ENCODE measurements around the gene TRAK2.

TRAK2 gene

DNA sequence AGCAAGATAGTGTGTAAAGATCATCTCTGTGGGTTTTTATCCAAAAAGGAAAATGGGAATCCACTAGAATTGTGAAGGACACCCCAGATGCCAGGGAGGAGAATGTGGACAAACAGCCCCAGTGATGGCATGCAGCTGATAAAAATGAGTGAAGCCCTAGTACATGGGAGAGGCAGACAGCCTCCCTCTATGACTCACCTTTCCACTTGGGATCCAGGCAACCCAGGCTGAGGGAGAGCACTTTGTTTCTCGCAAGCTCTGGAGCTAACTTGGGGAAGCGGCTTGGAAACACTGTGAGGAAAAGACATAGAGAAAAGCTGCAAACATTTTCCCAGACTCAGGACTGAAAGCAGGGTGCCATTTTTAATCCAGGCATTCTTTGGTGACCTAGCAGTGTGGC is 88.9 kb downstream of the TRAK2 start:
- no peak for DNase-seq (ENCODE audit: low read depth, low spot score)
- no peak overlapping the region for H3K4me3 ChIP-seq (ENCODE audit: low read depth, low read length)
- ChIA-PET POLR2A (no interaction called here), CTCF (interaction anchor here (1.1 to 4.3 kb wide), 5 partner anchors 11 to 125 kb away, joined by 3 to 50 read pairs (median 9); no protein-coding TSS in a partner anchor)
- TF ChIP-seq, protein P1, sequence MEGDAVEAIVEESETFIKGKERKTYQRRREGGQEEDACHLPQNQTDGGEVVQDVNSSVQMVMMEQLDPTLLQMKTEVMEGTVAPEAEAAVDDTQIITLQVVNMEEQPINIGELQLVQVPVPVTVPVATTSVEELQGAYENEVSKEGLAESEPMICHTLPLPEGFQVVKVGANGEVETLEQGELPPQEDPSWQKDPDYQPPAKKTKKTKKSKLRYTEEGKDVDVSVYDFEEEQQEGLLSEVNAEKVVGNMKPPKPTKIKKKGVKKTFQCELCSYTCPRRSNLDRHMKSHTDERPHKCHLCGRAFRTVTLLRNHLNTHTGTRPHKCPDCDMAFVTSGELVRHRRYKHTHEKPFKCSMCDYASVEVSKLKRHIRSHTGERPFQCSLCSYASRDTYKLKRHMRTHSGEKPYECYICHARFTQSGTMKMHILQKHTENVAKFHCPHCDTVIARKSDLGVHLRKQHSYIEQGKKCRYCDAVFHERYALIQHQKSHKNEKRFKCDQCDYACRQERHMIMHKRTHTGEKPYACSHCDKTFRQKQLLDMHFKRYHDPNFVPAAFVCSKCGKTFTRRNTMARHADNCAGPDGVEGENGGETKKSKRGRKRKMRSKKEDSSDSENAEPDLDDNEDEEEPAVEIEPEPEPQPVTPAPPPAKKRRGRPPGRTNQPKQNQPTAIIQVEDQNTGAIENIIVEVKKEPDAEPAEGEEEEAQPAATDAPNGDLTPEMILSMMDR (IDR thresholded peaks at IDR 0.05; ENCODE audit: insufficient read depth, low read length, missing control alignments) = no peak

DNA sequence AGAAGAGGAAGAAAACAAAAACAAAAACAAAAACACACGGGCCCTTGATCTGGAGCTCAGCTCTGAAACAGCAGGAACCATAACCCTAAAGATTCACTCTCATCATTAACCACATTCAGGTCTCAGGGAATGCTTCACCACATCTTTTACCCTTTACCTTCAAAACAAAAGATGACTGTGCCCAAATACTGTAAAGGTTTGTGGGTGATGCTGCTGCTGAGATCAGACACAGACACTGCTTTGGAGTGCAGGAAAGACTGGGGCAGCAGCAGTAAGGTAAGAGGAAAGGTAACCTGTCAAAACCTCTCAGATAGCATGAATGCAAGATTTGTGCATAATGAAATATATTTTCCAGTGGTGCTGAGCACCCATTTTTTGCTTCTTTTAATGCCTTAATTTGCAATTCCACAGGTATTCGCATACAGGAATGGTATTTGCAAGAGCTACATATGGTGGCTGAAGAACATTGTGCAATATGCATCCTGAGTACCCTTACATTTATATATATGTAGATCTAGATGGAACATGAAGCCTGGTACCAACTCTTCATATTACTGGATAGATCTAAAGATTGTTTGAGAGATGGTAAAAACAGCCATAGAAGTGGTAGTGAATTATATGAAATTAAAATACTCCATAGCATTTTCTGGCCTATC is 90.1 kb downstream of the TRAK2 start:
- ChIA-PET CTCF (interaction anchor here (1.2 to 1.6 kb wide), 2 partner anchors 9 to 125 kb away, joined by 4 read pairs; no protein-coding TSS in a partner anchor), POLR2A (no interaction called here)
- TF ChIP-seq, protein P1 (IDR thresholded peaks at IDR 0.05; ENCODE audit: insufficient read depth, low read length, missing control alignments) = no peak
- H3K4me3 ChIP-seq (ENCODE audit: low read depth, low read length) = no peak overlapping the region
- no peak for DNase-seq (ENCODE audit: low read depth, low spot score)

DNA sequence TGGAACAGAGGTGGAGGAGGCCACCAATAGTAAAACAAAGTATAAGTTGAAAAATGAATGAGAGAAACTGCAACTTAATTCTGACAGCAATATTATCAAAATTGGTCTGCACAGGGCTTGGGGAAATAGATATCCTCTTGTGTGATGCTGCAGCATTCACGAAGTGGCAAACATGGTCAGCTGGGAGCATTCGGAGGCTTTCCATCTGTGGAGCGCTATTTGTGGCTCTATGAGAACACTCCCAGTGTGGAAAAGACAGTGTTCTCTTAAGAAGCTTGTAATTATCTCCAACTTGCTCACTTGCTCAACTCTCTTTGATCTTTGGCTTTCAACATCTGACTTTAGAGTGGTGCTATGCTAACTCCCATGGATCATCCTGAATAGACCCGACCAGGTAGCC is 91.0 kb downstream of the TRAK2 start:
- POLR2A ChIA-PET = no interaction called here
- TF ChIP-seq, protein P1 (IDR thresholded peaks at IDR 0.05; ENCODE audit: insufficient read depth, low read length, missing control alignments) = no peak
- no peak for DNase-seq (ENCODE audit: low read depth, low spot score)
- no peak overlapping the region for H3K4me3 ChIP-seq (ENCODE audit: low read depth, low read length)
- CTCF ChIA-PET = interaction anchor here (1.2 to 1.6 kb wide), 2 partner anchors 8 to 124 kb away, joined by 4 read pairs; no protein-coding TSS in a partner anchor

DNA sequence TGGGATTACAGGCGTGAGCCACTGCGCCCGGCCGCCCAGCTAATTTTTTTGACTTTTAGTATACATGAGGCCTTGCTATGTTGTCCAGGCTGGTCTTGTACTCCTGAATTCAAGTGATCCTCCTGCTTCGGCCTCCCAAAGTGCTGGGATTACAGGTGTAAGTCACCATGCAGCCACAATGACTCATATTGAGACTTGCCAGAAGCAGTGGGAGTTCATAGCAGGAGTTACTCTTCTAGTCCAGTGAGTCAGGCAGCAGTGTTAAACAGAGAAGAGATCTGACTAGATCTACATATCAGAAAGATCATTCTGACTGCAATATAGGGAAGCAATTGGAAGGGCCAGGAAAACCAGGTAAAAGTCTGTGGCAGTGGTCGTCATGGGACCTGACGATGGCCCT is 92.6 kb downstream of the TRAK2 start:
- no peak overlapping the region for H3K4me3 ChIP-seq (ENCODE audit: low read depth, low read length)
- ChIA-PET CTCF (interaction anchor here (1.4 kb wide), 2 partner anchors 122 to 126 kb away, joined by 5 read pairs; no protein-coding TSS in a partner anchor), POLR2A (no interaction called here)
- TF ChIP-seq, protein P1 (IDR thresholded peaks at IDR 0.05; ENCODE audit: insufficient read depth, low read length, missing control alignments) = no peak
- DNase-seq (ENCODE audit: low read depth, low spot score) = peak; percentile 61

DNA sequence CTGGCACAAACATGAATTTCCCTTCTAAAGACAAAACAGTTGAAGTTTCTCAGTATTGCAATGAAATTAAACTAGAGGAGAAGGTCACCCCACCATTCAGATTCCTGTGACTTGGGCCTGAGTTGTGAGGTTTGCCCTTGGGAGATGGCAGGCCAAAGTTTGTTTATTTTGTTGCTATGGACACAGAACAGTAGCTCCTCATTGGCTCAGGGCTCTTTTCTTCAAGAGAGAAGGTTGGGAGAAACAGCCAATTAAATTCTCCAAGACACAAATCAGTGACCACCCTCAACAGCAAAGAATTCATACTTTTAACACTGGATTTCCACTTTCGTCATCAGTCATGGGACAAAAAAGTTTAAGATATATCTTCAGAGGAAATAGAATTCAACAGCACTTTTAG is 94.0 kb downstream of the TRAK2 start, which contains the start of gene FLACC1:
Gene FLACC1 (minus strand): TSS at position 125 of the 400 bp plus-strand sequence. CDS start 5,941 bp downstream, outside the sequence.
- ChIA-PET CTCF (interaction anchor here (0.7 to 1.4 kb wide), 4 partner anchors 8 to 125 kb away, joined by 3 to 5 read pairs (median 4); no protein-coding TSS in a partner anchor), POLR2A (no interaction called here)
- DNase-seq (ENCODE audit: low read depth, low spot score) = no peak

DNA sequence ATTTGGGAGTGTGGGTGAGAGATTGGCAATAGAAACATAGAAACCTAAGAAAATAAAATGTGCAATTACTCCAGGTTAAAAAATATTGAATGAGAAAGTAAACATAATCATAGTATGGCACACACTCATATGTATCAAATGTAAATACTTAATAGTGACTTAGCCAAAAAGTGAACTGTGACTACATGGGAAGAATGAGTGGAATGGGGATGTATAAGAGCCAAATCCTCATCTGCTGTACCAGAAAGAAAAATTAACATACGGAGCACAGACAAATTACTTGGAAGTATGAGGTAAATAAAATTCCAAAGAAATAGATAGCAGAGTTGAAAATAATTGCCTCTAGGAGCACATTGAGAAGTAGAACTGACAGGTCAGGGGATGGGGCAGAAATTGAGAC is 98.1 kb downstream of the TRAK2 start:
- TF ChIP-seq, protein P1 (IDR thresholded peaks at IDR 0.05; ENCODE audit: insufficient read depth, low read length, missing control alignments) = no peak
- no peak for DNase-seq (ENCODE audit: low read depth, low spot score)
- no peak overlapping the region for H3K4me3 ChIP-seq (ENCODE audit: low read depth, low read length)
- ChIA-PET CTCF (interaction anchor here (1.1 to 1.9 kb wide), 3 partner anchors 10 to 121 kb away, joined by 3 to 7 read pairs (median 5); no protein-coding TSS in a partner anchor), POLR2A (no interaction called here)

More for the DNA sequence above, 94.0 kb downstream of the TRAK2 start, which contains the start of gene FLACC1:
- no peak within 1 kb of the TSS for H3K4me3 ChIP-seq (ENCODE audit: low read depth, low read length)
- TF ChIP-seq, protein P1 (IDR thresholded peaks at IDR 0.05; ENCODE audit: insufficient read depth, low read length, missing control alignments) = no peak

All from AG04449 (cell line).